Measurements from ENCODE around the gene TMUB2. TPM values are rescaled to one million over a fixed set of nuclear protein-coding genes. Genes with fewer than 3 reads are reported as not detected.

TMUB2 gene
- 22.3 and 22.8 TPM in 2 replicates for total RNA-seq

GRCh38 chr17:44186307-44187130 is at the start of gene TMUB2:
TSS of gene TMUB2 (plus strand) at chr17:44186972. CDS start at chr17:44187709, 737 bp downstream.

DNA sequence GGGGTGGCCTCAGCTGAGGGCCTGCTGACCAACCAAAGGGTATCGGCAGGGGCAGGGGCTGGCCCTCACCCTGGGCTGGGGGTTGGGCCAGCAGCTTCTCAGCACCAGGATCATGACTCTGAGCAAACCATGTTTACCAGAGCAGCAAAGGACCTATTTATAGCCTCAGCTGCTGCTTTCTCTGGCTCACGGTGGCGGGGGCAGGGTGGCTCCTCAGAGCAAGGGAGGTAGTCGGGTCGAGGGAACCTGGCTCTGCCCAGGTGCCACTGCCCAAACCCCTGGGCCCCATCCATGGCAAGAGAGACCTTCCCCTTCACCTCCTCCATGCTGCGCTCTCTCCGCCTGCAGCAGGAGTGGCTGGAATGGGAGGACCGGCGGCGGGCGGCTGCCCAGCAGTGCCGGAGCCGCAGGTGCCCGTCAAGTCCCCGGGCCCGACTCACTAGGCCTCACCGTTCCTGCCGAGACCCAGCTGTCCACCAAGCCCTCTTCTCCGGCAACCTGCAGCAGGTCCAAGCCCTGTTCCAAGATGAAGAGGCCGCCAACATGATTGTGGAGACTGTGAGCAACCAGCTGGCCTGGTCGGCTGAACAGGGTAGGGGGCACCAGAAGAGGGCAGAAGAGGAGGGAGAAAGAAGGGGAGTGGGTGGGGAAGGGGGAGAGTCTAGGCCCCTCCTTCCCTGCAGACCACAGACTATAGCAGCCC is 16.1 kb upstream of the TMUB2 start, which contains the start of gene ASB16:
Gene ASB16 (plus strand): TSS at position 206 of the 703 bp plus-strand sequence. CDS start 86 bp downstream, at position 292.

GRCh38 chr17:44199553-44200477 is 13.0 kb downstream of the TMUB2 start, which contains the start of gene ATXN7L3:
TSS of gene ATXN7L3 (minus strand) at chr17:44199884. CDS start at chr17:44198070, 1,814 bp downstream.

DNA sequence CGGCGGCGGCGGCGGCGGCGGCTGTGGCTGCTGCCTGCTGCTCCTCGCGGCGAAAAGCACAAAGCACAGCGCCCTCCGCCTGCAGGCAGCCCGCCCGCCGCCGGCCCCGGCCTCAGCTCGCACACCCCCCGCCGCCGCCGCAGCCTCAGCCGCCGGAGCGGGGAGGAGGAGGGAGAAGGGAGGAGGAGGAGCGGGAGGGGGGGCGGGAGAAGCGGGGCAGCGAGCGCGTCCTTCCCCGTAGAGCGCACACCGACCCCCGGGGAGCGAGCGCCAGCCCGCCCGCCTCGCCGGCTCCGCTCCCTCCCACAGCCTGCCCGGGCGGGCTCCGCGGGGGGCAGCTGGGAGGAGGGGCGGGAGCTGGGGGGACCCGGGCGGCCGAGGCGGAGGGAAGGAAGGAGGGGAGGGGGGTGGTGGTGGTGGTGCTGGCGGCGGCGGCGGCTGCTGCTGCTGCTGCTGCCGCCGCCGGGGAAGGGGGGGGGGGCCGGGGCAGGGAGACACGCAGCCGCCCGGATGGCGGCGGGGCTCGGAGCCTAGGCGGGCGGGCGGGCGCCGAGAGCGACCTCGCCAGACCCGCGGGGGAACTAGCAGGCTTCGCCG is 32.9 kb downstream of the TMUB2 start, which contains the start of gene UBTF:
Gene UBTF (minus strand): TSS at position 60 of the 597 bp plus-strand sequence. CDS start 1,446 bp downstream, outside the sequence.

Small RNAs within 50 kb of the gene (small RNA-seq; reads per million reads assigned to genes)
- not detected for gene MIR6782

Other genes starting within 250 kb of the TMUB2 start
- not detected in 2 replicates for gene PPY, start 244.5 kb upstream of the TMUB2 start, total RNA-seq
- gene PYY, start 233.0 kb upstream of the TMUB2 start, total RNA-seq, result 0.11 and 0.13 TPM in 2 replicates
- 0.43 and 0.65 TPM in 2 replicates for gene NAGS, start 182.3 kb upstream of the TMUB2 start, total RNA-seq
- 25.3 and 33.9 TPM in 2 replicates for gene TMEM101, start 172.0 kb upstream of the TMUB2 start, total RNA-seq
- gene LSM12, start 120.3 kb upstream of the TMUB2 start, total RNA-seq, result 68.2 and 77.1 TPM in 2 replicates
- gene G6PC3, start 116.2 kb upstream of the TMUB2 start, total RNA-seq, result 27.2 and 29.8 TPM in 2 replicates
- gene HDAC5, start 63.3 kb upstream of the TMUB2 start, total RNA-seq, result 50.5 and 66.2 TPM in 2 replicates
- 1.8 and 3.4 TPM in 2 replicates for gene HROB, start 45.0 kb upstream of the TMUB2 start, total RNA-seq
- gene ASB16, start 16.3 kb upstream of the TMUB2 start, total RNA-seq, result 0.11 and 0.39 TPM in 2 replicates
- gene ATXN7L3, start 12.9 kb downstream of the TMUB2 start, total RNA-seq, result 32.7 and 34.8 TPM in 2 replicates
- 55.3 and 56.6 TPM in 2 replicates for gene UBTF, start 32.7 kb downstream of the TMUB2 start, total RNA-seq
- not detected in 2 replicates for gene SLC4A1, start 81.2 kb downstream of the TMUB2 start, total RNA-seq
- gene RUNDC3A, start 121.6 kb downstream of the TMUB2 start, total RNA-seq, result 0.13 TPM in 1 of 2 replicates, not detected in the other
- gene SLC25A39, start 137.9 kb downstream of the TMUB2 start, total RNA-seq, result 48.6 and 53.6 TPM in 2 replicates
- gene GRN, start 158.3 kb downstream of the TMUB2 start, total RNA-seq, result 104 and 131 TPM in 2 replicates
- gene FAM171A2, start 176.9 kb downstream of the TMUB2 start, total RNA-seq, result 0.91 and 1.2 TPM in 2 replicates
- gene ITGA2B, start 202.7 kb downstream of the TMUB2 start, total RNA-seq, result 0.11 and 0.39 TPM in 2 replicates